Stimulated activated CD8-positive, alpha-beta memory T cell treated with anti-CD3 and anti-CD28 coated beads, Interleukin-15, amount 100 ng/mL, for 48 hours (primary cell): ENCODE results near the gene PI4K2A.
"Not testable (repeated sequence)": the region's sequence is repeated elsewhere in the genome, so short reads cannot be mapped to it uniquely, and the experiment has no call there.

Source experiments
- DNase-seq, 2 donors: peaks; one replicate each; pipeline ENCODE4 v3.0.0-alpha.2; 2020; ENCODE audit warnings: low read depth in 2 of 2

PI4K2A gene

GRCh38 chr10:97632949-97633884, 7.3 kb upstream of the PI4K2A start, which contains the start of gene MORN4:
MORN4 (minus strand) TSS chr10:97633500; CDS start chr10:97619653, 13,847 bp downstream.
- peak; percentile 83 for DNase-seq

- no peak for DNase-seq
Observed at GRCh38 chr10:97633921-97634320, 6.5 kb upstream of the PI4K2A start.

DNA sequence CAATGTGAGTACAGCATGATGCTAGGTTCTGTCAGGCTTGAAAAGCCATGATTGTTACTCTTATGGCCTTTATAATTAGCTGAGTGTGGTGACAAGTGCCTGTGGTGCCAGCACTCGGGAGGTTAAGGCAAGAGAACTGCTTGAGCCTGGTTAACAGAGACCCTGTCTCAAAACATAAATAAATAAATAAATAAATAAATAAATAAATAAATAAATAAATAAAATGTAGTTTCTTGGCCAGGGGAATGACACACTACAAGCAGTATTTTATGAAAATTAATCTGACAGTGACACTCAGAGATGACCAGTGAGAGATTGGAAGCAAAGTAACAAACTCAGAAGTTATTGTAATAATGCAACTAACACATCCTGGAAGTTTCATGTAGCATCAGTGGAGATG, 4.9 kb upstream of the PI4K2A start:
- no peak for DNase-seq

GRCh38 chr10:97639090-97639489, 1.4 kb upstream of the PI4K2A start:
- DNase-seq: not testable (repeated sequence)

DNA sequence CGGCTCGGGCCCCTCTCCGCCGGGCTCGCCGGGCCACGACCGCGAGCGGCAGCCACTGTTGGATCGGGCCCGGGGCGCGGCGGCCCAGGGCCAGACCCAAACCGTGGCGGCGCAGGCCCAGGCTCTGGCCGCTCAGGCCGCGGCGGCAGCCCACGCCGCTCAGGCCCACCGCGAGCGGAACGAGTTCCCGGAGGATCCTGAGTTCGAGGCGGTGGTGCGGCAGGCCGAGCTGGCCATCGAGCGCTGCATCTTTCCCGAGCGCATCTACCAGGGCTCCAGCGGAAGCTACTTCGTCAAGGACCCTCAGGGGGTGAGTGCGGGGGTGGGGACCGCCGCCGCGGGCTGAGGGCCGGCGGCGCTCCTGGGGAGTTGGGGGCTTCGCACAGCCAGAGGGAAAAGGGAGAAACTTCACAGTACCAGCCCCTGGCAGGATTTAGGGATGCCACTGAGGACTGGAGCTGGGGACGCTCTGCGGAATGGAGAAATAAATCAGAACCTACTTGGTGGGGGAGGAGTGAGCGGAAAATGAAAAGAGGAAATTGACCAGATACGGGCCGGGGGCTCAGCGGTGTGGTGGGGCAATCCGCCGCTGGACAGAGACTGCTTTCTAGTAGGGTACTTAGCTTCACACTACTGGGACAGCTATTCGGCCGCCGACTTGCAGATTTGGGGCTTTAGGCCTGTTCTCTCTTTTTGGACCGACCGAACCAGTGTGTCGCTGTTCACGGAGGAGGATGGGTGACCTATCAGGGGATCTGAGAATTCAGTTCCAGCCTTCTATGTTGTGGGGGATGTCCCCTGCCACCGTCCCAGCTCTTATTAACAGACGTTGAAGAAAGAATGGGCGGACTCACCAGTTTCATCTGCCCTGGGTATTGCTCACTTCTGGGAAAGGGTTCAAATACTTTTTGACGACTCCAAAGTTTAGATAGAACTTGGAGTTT, 669 bp downstream of the PI4K2A start:
- no peak for DNase-seq

DNA sequence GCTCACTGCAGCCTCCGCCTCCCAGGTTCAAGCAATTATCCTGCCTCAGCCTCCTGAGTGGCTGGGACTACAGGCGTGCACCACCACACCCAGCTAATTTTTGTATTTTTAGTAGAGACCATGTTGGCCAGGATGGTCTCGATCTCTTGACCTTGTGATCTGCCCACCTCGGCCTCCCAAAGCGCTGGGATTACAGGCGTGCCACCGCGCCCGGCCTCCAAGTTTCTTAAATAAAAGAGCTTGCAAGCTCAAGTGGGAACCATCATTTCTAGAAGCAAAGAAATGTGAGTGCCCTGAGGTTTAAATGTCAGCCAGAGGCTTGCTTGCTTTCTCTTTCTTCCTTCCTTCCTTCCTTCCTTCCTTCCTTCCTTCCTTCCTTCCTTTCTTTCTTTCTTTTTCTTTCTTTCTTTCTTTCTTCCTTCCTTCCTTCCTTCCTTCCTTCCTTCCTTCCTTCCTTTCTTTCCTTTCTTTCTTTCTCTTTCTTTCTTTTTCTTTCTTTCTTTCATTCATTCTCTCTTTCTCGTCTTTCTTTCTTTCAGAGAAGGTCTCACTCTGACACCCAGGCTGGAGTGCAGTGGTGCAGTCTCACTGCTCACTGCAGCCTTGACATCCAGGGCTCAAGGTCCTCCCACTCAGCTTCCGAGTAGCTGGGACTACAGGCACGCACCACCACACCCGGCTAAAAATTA, 2.1 kb downstream of the PI4K2A start:
- not testable (repeated sequence) for DNase-seq

DNA sequence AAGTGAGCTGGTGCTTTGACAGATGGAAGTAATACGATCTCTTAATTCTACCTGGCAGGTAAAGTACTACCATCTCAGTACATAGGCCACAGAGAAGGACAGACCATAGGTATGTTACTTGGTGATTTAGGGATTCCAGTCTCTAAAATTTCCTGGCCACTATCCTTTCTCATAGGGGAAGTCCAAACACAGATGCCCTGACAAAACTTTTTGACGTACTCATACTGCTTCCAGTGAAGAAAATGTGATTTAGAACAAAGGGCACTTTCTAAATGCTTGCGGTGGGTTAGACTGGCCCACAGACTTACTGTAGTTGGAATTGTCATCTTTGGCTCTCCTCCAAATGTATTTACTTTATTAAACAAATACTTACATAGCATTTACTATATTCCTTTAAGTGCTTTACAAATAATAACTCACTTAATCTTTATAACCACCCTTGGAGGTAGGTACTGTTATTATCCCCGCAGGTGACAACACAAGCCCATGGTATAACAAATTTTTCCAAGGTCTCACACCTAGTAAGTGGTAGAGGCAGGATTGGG, 3.0 kb downstream of the PI4K2A start:
- DNase-seq: no peak

GRCh38 chr10:97644936-97645335, 4.5 kb downstream of the PI4K2A start:
- no peak for DNase-seq

GRCh38 chr10:97647556-97647955, 7.1 kb downstream of the PI4K2A start:
- no peak for DNase-seq

DNA sequence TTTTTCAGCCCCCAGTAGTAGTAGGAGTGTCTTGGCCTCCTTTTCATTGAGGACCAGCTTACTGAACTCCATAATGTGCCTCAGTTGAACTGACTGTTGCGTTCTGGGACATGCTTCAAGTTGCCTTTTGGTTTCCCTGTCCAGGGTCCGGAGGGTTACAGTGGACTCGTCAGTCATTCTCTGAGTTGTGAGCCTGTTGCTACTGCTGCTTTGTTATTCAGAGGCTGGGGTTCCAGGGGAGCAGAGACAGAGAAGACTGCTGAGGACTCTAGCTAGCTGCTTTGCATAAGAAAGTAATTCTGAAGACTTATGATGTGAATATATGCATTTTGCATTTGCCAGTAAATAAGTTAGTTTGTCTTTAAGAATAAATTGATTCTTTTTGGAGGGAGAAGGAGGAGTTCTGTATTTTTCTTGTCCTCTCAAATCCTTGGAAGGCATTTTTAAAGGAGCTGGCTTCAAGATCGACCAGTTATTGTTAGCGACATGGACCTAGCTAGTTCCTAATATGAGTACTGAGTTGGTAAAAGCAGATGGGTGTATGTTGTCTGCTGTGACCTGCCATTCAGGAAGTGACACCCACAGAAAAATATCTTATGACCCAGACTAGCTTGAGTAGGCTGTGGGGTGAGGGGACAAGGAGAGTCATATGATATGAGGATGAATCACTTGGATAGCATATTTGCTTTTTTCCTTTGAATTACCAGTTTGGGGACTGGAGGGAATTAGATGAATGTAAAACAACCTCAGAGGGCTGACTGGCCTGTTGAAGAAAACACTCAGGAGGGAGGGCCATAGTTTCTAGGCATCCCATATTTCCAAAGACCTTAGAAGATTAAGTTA, 8.3 kb downstream of the PI4K2A start:
- no peak for DNase-seq

- DNase-seq: not testable (repeated sequence)
Observed at GRCh38 chr10:97649405-97649750, 8.9 kb downstream of the PI4K2A start.

- DNase-seq: no peak
Observed at GRCh38 chr10:97650726-97651125, 10.3 kb downstream of the PI4K2A start.

DNA sequence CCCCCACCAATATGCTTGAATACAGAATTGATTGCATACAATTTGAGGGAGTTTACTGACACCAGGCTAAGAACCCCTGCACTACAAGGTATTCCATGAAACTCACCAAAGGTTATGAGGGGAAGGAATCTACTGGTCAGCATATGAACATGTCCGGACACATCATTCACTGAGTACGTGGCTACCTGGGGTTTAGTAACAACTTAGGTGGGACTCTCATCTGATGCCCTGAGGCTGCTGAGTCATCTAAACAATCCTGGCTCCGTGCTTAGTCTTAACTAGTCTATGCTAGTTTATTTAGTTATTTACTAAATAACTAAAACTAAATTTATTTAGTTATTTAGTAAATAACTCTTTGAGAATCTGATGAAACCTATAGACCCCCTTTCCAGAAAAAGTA, 11.3 kb downstream of the PI4K2A start:
- no peak for DNase-seq

- no peak for DNase-seq
Observed at GRCh38 chr10:97656777-97657176, 16.3 kb downstream of the PI4K2A start.

GRCh38 chr10:97659589-97659988, 19.1 kb downstream of the PI4K2A start:
- no peak for DNase-seq

- DNase-seq: no peak
Observed at GRCh38 chr10:97664282-97664850, 23.9 kb downstream of the PI4K2A start.

DNA sequence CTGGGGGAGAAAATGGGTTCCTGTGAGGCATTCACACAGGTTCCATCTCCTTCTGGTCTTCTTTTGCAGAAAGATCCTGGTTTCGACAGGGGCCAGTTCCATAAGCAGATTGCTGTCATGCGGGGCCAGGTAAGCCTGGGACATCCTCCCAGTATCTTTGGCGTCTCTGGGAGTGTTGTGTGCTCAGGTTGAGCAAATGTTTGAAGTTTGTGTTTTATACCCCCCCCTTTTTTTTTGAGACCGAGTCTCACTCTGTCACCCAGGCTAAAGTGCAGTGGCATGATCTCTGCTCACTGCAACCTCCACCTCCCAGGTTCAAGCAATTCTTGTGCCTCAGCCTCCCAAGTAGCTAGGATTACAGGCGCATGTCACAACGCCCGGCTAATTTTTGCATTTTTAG, 26.5 kb downstream of the PI4K2A start:
- no peak for DNase-seq

- no peak for DNase-seq
Observed at GRCh38 chr10:97667463-97667862, 27.0 kb downstream of the PI4K2A start.

GRCh38 chr10:97669571-97669970, 29.1 kb downstream of the PI4K2A start:
- DNase-seq: no peak
